Right cardiac atrium (tissue), 5 donors: ENCODE data around the gene CFAP77. TPM values are rescaled to one million over a fixed set of nuclear protein-coding genes. Genes with fewer than 3 reads are reported as not detected.

Experiments used
- ATAC-seq, 2 donors: fragments of 200-7000 bp; cut with Tn5 transposase; one replicate each; pipeline versions ENCODE4 v1.8.0 to v1.9.1; 2020; ENCODE audit warnings: moderate library complexity in 2 of 2, mild to moderate bottlenecking in 1 of 2
- DNase-seq, 3 donors: peaks; one replicate each; pipeline ENCODE4 v3.0.0-alpha.2; 2020
- H3K27ac ChIP-seq: one replicate; pipeline ENCODE4 v1.5.1; 2013; ENCODE audit warnings: mild to moderate bottlenecking, low read length, control low read depth, moderate library complexity
- H3K27me3 ChIP-seq: one replicate; pipeline ENCODE4 v1.6.1; 2013; ENCODE audit not compliant: control insufficient read depth, insufficient read depth
- H3K4me1 ChIP-seq: one replicate; pipeline ENCODE4 v1.6.1; 2013; ENCODE audit warnings: low read length; ENCODE audit not compliant: control insufficient read depth, insufficient read depth
- H3K4me3 ChIP-seq: one replicate; pipeline ENCODE4 v1.5.1; 2013; ENCODE audit warnings: low read length, control low read depth
- H3K9me3 ChIP-seq: one replicate; pipeline ENCODE4 v1.6.1; 2013; ENCODE audit warnings: low read length; ENCODE audit not compliant: control insufficient read depth
- WGBS: extraction: QIAGEN DNeasy Blood & Tissue Kit; methylation state at CpG from one replicate; pipeline ENCODE4 v1.1.7; 2013; 5-methylcytosine and 5-hydroxymethylcytosine counted together
- intact Hi-C, 4 donors: fragments of 100-400 bp; cut with DNase I; formaldehyde crosslinking; loops; one replicate each; pipeline versions ENCODE4 v1.11.0 to v1.14.0; 2022 to 2023
- polyA plus RNA-seq: library from polyadenylated mRNA; stranded (reverse); fragments of 200-250 nt; gene quantifications from one replicate; pipeline ENCODE4 v1.2.3, GENCODE V29; 2013
- total RNA-seq, 4 donors: library from RNA; stranded (reverse); fragmentation: NEBNext Ultra II Directional; extraction: Animal tissue kit (Norgen Biotek cat#: 25700); gene quantifications; one replicate each; pipeline ENCODE4 v1.2.1, GENCODE V29; 2021
- donor health status: healthy with polysubstance abuse.
- donor health status: DM: no; HTN: yes; CAD: no.
- donor health status: DM: no; HTN: no; CAD: no.
- donor health status: DM: no; HTN: yes; CAD: no; lungs with severe emphysema.
- donor health status: DM: yes; HTN: yes; CAD: no.

The CFAP77 gene
- total and polyA plus RNA-seq, 5 donors, result 2.3 to 6.5 (median 4.3) TPM

- peaks cover 1% of the 10 kb centered on the region for H3K4me1 ChIP-seq
- WGBS, result 51% methylated on average over 7 of the region's 7 CpGs
- H3K27ac ChIP-seq, result no peak overlapping the region
- H3K4me3 ChIP-seq, result no peak overlapping the region
- no peaks in the 10 kb centered on the region for H3K9me3 ChIP-seq
- intact Hi-C loops, result no loop called here
- ATAC-seq (no peak), DNase-seq (no peak)
- no peaks in the 10 kb centered on the region for H3K27me3 ChIP-seq
Measured at GRCh38 chr9:132425675-132426062, 15.7 kb downstream of the CFAP77 start.

GRCh38 chr9:132426639-132427414 is 16.8 kb downstream of the CFAP77 start:
- no peak for ATAC-seq
- intact Hi-C loops, result no loop called here

GRCh38 chr9:132430998-132431397 is 21.0 kb downstream of the CFAP77 start:
- Histone ChIP-seq H3K9me3 (no peaks in the 10 kb centered on the region), H3K4me1 (peaks cover 1% of the 10 kb centered on the region), H3K4me3 (no peak overlapping the region), H3K27me3 (no peaks in the 10 kb centered on the region), H3K27ac (no peak overlapping the region)
- intact Hi-C loops, result no loop called here
- no peak for DNase-seq
- 66% methylated on average over 1 of the region's 1 CpG for WGBS
- no peak for ATAC-seq

More at GRCh38 chr9:132426639-132427414, 16.8 kb downstream of the CFAP77 start:
- Histone ChIP-seq H3K27me3 (no peaks in the 10 kb centered on the region), H3K27ac (no peak overlapping the region), H3K9me3 (no peaks in the 10 kb centered on the region), H3K4me3 (no peak overlapping the region), H3K4me1 (peaks cover 1% of the 10 kb centered on the region)
- no peak for DNase-seq
- 59% methylated on average over 17 of the region's 17 CpGs for WGBS

GRCh38 chr9:132434881-132435280 is 24.9 kb downstream of the CFAP77 start:
- Histone ChIP-seq H3K9me3 (no peaks in the 10 kb centered on the region), H3K4me3 (no peak overlapping the region), H3K27me3 (no peaks in the 10 kb centered on the region), H3K4me1 (peaks cover 1% of the 10 kb centered on the region), H3K27ac (no peak overlapping the region)
- intact Hi-C loops, result no loop called here
- no peak for DNase-seq
- 71% methylated on average over 10 of the region's 10 CpGs for whole genome bisulfite sequencing
- ATAC-seq, result no peak

GRCh38 chr9:132439153-132439552 is 29.1 kb downstream of the CFAP77 start:
- Histone ChIP-seq H3K4me3 (no peak overlapping the region), H3K9me3 (no peaks in the 10 kb centered on the region), H3K27ac (no peak overlapping the region), H3K27me3 (no peaks in the 10 kb centered on the region), H3K4me1 (no peaks in the 10 kb centered on the region)
- intact Hi-C loops, result no loop called here
- 78% methylated on average over 4 of the region's 4 CpGs for WGBS
- DNase-seq (no peak), ATAC-seq (no peak)

GRCh38 chr9:132440735-132441134 is 30.7 kb downstream of the CFAP77 start:
- Histone ChIP-seq H3K9me3 (no peaks in the 10 kb centered on the region), H3K4me1 (no peaks in the 10 kb centered on the region), H3K27ac (no peak overlapping the region), H3K4me3 (no peak overlapping the region), H3K27me3 (no peaks in the 10 kb centered on the region)
- intact Hi-C loops, result no loop called here
- whole genome bisulfite sequencing, result 83% methylated on average over 6 of the region's 6 CpGs
- DNase-seq, result no peak
- ATAC-seq, result no peak

GRCh38 chr9:132441404-132441803 is 31.4 kb downstream of the CFAP77 start:
- Histone ChIP-seq H3K4me1 (no peaks in the 10 kb centered on the region), H3K9me3 (no peaks in the 10 kb centered on the region), H3K27ac (no peak overlapping the region), H3K4me3 (no peak overlapping the region), H3K27me3 (no peaks in the 10 kb centered on the region)
- no peak for ATAC-seq
- WGBS, result 65% methylated on average over 10 of the region's 10 CpGs
- intact Hi-C loops, result no loop called here
- no peak for DNase-seq

GRCh38 chr9:132443951-132444607 is 34.1 kb downstream of the CFAP77 start:
- 52% methylated on average over 10 of the region's 10 CpGs for WGBS
- no peak for ATAC-seq
- H3K27me3 ChIP-seq, result no peaks in the 10 kb centered on the region
- no peak overlapping the region for H3K27ac ChIP-seq
- H3K9me3 ChIP-seq, result no peaks in the 10 kb centered on the region
- no peak for DNase-seq
- intact Hi-C loops, result no loop called here
- H3K4me1 ChIP-seq, result no peaks in the 10 kb centered on the region
- H3K4me3 ChIP-seq, result no peak overlapping the region

GRCh38 chr9:132446887-132447286 is 36.9 kb downstream of the CFAP77 start:
- H3K27me3 ChIP-seq, result no peaks in the 10 kb centered on the region

GRCh38 chr9:132447346-132447745 is 37.3 kb downstream of the CFAP77 start:
- DNase-seq (no peak), ATAC-seq (no peak)
- WGBS, result 65% methylated on average over 20 of the region's 20 CpGs
- Histone ChIP-seq H3K4me1 (no peaks in the 10 kb centered on the region), H3K27me3 (no peaks in the 10 kb centered on the region), H3K27ac (no peak overlapping the region), H3K9me3 (no peaks in the 10 kb centered on the region), H3K4me3 (no peak overlapping the region)
- intact Hi-C loops, result no loop called here

More at GRCh38 chr9:132446887-132447286, 36.9 kb downstream of the CFAP77 start:
- Histone ChIP-seq H3K4me3 (no peak overlapping the region), H3K9me3 (no peaks in the 10 kb centered on the region), H3K4me1 (no peaks in the 10 kb centered on the region), H3K27ac (no peak overlapping the region)
- ATAC-seq (no peak), DNase-seq (no peak)
- 94% methylated on average over 3 of the region's 3 CpGs for WGBS
- intact Hi-C loops, result no loop called here

GRCh38 chr9:132447902-132448301 is 37.9 kb downstream of the CFAP77 start:
- Histone ChIP-seq H3K27me3 (no peaks in the 10 kb centered on the region), H3K9me3 (no peaks in the 10 kb centered on the region), H3K27ac (no peak overlapping the region), H3K4me1 (no peaks in the 10 kb centered on the region), H3K4me3 (no peak overlapping the region)
- intact Hi-C loops, result no loop called here
- 88% methylated on average over 4 of the region's 4 CpGs for WGBS
- ATAC-seq (no peak), DNase-seq (no peak)
